Colonic mucosa (tissue), 4 donors: ENCODE measurements around the gene CYTIP. TPM values are rescaled to one million over a fixed set of nuclear protein-coding genes. Genes with fewer than 3 reads are reported as not detected.
A peak's percentile ranks its signal among the peaks of the same experiment; 100 is the strongest.

Source experiments
- DNase-seq: peaks from one replicate; pipeline ENCODE4 v3.0.0-alpha.2; 2020
- H3K27ac ChIP-seq: fragments of 200-600 bp; one replicate; pipeline ENCODE4 v1.8.0; 2021
- H3K27me3 ChIP-seq: fragments of 200-600 bp; one replicate; pipeline ENCODE4 v1.8.0; 2021
- H3K36me3 ChIP-seq: fragments of 200-600 bp; one replicate; pipeline ENCODE4 v1.8.0; 2021
- H3K4me1 ChIP-seq: fragments of 200-600 bp; one replicate; pipeline ENCODE4 v1.8.0; 2021; ENCODE audit warnings: mild to moderate bottlenecking
- H3K4me3 ChIP-seq: fragments of 200-600 bp; one replicate; pipeline ENCODE4 v1.8.0; 2021
- H3K9ac ChIP-seq, 2 donors: one replicate each; pipeline ENCODE4 v1.7.0; 2013; ENCODE audit warnings: control low read depth in 2 of 2, low read depth in 2 of 2, low read length in 2 of 2
- H3K9me3 ChIP-seq: fragments of 200-600 bp; one replicate; pipeline ENCODE4 v1.8.0; 2021
- intact Hi-C: fragments of 100-400 bp; cut with DNase I; formaldehyde crosslinking; loops from one replicate; pipeline ENCODE4 v1.14.1; 2022
- total RNA-seq, 2 donors: library from RNA; stranded (reverse); fragmentation: NEBNext Ultra II Directional in 1 of 2; extraction: Animal tissue kit (Norgen Biotek cat#: 25700) in 1 of 2; gene quantifications; one replicate each; pipeline ENCODE4 v1.2.1, GENCODE V29; 2021
- TF ChIP-seq, protein P1 (sequence below): fragments of 200-600 bp; IDR thresholded peaks from one replicate; pipeline ENCODE4 v1.8.0; 2022; ENCODE audit warnings: antibody characterized with exemption, mild to moderate bottlenecking
- donor health status: healthy.
- donor health status: DM: no; HTN: no; CAD: no.
- donor health status: DM: no; HTN: no; CAD: no.

Gene CYTIP
- 1 to 10 TPM; 5.9 to 8.0 TPM for total RNA-seq

DNA sequence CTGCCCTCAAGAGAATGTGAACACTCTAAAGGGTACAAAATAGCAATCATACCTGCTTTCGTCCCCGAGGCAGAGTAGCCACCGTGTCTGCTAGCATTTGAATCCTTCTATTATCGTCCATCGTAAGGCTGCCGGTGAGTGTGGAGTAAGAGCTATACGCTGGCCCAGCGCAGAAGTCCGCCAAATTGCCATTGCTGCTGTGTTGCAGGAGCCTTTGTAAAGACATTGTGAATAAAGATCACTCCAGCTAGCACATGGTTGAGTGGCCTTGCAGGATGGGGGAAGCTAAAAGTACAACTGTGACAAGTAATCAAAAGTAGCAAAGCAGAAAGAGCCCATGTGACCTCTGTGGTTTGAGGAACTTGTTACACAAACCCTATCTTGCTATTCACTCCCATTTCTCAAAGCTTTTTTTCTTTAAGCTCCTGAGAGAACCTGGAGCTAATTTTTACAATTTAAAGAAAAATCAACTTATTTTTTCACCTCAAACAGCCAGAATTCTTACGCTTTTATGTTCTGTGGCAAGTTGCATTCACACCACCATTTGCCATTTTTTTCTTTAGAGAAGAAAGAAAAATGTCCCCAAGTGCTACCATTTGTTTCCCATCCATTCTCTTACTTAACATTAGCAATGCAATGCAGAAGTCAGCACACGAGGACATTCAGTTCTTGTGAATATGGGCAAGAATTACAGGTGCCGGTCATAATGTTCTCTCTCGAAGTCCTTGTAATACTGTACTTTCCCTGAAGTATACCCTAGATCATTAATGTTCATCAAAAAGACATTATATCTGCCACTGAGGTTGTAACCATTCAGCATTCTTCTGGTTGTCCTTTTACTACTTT is at the start of gene CYTIP:
CYTIP (minus strand) TSS at position 295 of the 846 bp plus-strand sequence; CDS start at position 226, 69 bp downstream.
- peak within 1 kb of the TSS; percentile 21 for H3K4me3 ChIP-seq
- intact Hi-C loops, result no loop called here
- H3K4me1 ChIP-seq, result no peaks in the 10 kb centered on the region
- peak within 1 kb of the TSS; percentile 48 to 66 for H3K9ac ChIP-seq
- TF ChIP-seq, protein P1, sequence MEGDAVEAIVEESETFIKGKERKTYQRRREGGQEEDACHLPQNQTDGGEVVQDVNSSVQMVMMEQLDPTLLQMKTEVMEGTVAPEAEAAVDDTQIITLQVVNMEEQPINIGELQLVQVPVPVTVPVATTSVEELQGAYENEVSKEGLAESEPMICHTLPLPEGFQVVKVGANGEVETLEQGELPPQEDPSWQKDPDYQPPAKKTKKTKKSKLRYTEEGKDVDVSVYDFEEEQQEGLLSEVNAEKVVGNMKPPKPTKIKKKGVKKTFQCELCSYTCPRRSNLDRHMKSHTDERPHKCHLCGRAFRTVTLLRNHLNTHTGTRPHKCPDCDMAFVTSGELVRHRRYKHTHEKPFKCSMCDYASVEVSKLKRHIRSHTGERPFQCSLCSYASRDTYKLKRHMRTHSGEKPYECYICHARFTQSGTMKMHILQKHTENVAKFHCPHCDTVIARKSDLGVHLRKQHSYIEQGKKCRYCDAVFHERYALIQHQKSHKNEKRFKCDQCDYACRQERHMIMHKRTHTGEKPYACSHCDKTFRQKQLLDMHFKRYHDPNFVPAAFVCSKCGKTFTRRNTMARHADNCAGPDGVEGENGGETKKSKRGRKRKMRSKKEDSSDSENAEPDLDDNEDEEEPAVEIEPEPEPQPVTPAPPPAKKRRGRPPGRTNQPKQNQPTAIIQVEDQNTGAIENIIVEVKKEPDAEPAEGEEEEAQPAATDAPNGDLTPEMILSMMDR, result no peak
- peak within 1 kb of the TSS; percentile 63 for H3K27ac ChIP-seq
- no peaks in the 10 kb centered on the region for H3K9me3 ChIP-seq
- DNase-seq, result peak; percentile 36
- no peaks in the 10 kb centered on the region for H3K36me3 ChIP-seq
- H3K27me3 ChIP-seq, result no peaks in the 10 kb centered on the region

DNA sequence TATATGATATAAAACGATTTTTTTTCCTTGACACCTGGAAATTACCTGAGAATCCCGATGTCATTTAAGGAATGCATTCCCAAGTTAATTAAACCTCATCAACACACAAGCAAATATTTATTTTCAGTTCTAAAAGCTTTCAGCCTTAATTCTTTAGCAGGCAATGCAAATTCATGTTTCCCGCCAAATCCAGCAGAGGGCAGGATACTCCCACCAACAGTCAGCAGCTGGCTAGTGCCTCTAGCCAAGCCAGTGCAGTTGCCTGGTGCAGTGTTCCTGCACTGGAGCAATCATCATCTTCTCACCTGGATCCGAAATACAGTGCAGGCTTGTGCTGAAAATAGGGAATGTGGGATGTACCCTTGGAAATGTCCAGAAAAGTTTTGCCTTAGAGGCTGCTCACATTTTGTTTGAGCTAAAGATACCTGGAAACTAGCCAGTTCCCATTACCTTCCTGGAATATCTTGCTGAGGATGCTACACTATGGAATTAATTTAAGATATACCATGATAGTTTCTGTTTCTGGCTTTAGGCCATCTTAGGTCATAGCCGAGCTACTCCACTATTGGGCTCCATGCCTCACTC is 48.4 kb upstream of the CYTIP start:
- Histone ChIP-seq H3K9me3 (no peaks in the 10 kb centered on the region), H3K36me3 (no peaks in the 10 kb centered on the region), H3K9ac (no peak overlapping the region), H3K27ac (no peak overlapping the region), H3K4me3 (no peak overlapping the region), H3K4me1 (no peaks in the 10 kb centered on the region), H3K27me3 (no peaks in the 10 kb centered on the region)
- TF ChIP-seq, protein P1, result peak; percentile 64
- DNase-seq, result peak; percentile 77
- intact Hi-C loops, result loop anchor here (5.0 to 10.0 kb wide), 5 partner anchors 133 to 520 kb away; partner anchors contain the start of gene ACVR1C

DNA sequence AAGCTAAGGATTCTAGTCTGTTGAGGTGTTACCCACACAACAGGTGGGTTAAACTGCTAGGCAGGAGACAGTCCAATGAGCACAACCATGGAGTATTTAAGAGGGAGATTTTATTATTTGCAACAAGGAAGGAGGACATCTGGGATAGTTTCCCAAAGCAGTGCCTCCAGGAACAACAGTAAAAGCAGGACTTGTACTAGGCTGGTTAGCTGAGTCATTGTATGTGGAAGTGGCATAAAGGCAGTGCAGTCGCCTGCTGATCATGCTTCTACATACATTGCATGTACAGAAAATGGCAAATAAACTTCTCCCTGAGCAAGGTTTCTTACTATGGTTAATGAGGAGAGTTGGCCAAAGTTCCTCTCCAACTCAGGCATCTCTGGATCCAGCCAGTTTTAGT is 46.1 kb upstream of the CYTIP start:
- H3K9me3 ChIP-seq, result no peaks in the 10 kb centered on the region
- H3K36me3 ChIP-seq, result no peaks in the 10 kb centered on the region
- no peak overlapping the region for H3K27ac ChIP-seq
- no peaks in the 10 kb centered on the region for H3K4me1 ChIP-seq
- H3K9ac ChIP-seq, result no peak overlapping the region
- intact Hi-C loops, result loop anchor here (5.0 to 10.0 kb wide), 5 partner anchors 135 to 522 kb away; partner anchors contain the start of gene ACVR1C
- no peak overlapping the region for H3K4me3 ChIP-seq
- TF ChIP-seq, protein P1, result no peak
- H3K27me3 ChIP-seq, result no peaks in the 10 kb centered on the region
- DNase-seq, result peak; percentile 30

DNA sequence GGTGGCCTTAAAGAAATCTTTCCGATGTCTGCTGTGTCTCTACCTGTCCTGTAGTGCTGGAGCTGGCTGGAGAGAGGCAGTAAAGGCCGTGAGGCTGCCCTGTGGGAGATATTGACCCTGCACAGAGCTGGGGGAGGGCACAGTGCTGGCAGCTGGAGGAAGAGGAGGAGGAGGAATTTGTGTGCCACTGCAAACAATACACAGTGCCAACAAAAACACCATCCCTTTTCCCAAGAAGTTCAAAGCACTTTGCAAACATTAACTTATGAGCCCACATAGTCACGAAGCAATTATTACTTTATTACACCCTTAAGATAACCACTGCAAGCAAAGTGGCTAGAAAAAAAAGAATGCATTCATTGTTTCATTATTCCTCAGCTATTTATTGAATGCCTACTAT is 45.0 kb upstream of the CYTIP start:
- no peaks in the 10 kb centered on the region for H3K4me1 ChIP-seq
- H3K9ac ChIP-seq, result no peak overlapping the region
- no peak overlapping the region for H3K27ac ChIP-seq
- intact Hi-C loops, result no loop called here
- DNase-seq, result peak; percentile 85
- H3K27me3 ChIP-seq, result no peaks in the 10 kb centered on the region
- TF ChIP-seq, protein P1, result no peak
- no peaks in the 10 kb centered on the region for H3K36me3 ChIP-seq
- H3K4me3 ChIP-seq, result no peak overlapping the region
- no peaks in the 10 kb centered on the region for H3K9me3 ChIP-seq

DNA sequence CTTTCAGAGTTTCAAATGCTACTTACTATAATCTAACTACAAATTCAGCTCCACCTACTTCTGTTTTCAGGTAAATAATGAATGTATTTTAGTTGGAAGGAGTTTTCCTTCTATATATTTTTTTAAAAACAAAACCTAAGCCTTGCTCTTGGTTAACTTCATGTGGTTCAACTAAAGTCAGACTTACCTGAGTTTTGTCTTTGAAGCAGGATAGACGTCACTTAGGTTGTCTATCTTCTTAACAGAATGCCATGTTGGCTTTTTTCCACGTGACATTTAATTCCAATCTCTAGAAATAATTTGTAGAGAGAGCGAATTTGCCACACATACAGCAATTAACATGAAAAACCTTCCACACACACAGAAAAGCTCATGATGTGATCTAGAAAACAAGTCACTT is 43.9 kb upstream of the CYTIP start:
- H3K4me1 ChIP-seq, result no peaks in the 10 kb centered on the region
- no peaks in the 10 kb centered on the region for H3K9me3 ChIP-seq
- intact Hi-C loops, result no loop called here
- no peak overlapping the region for H3K9ac ChIP-seq
- no peak for DNase-seq
- no peaks in the 10 kb centered on the region for H3K36me3 ChIP-seq
- no peak overlapping the region for H3K4me3 ChIP-seq
- no peak overlapping the region for H3K27ac ChIP-seq
- no peaks in the 10 kb centered on the region for H3K27me3 ChIP-seq
- TF ChIP-seq, protein P1, result no peak
